GM18907 (cell line): ENCODE data around the gene FBXW8.

Source experiments
- ATAC-seq: cut with Tn5 transposase; IDR thresholded peaks from one replicate; pipeline ENCODE4 v1.9.1; 2021; ENCODE audit warnings: mild to moderate bottlenecking, moderate library complexity; ENCODE audit not compliant: unreplicated experiment

The FBXW8 gene

GRCh38 chr12:116954710-116955381 is 44.1 kb downstream of the FBXW8 start:
- ATAC-seq, result no peak

GRCh38 chr12:116955382-116956021 is 44.8 kb downstream of the FBXW8 start:
- no peak for ATAC-seq

GRCh38 chr12:116958402-116959197 is 47.9 kb downstream of the FBXW8 start:
- ATAC-seq, result no peak

- ATAC-seq, result no peak
Measured at GRCh38 chr12:116959198-116959460, 48.4 kb downstream of the FBXW8 start.

GRCh38 chr12:116959845-116960514 is 49.2 kb downstream of the FBXW8 start:
- peak; percentile 97 for ATAC-seq

- no peak for ATAC-seq
Measured at GRCh38 chr12:116962197-116962596, 51.4 kb downstream of the FBXW8 start.

- no peak for ATAC-seq
Measured at GRCh38 chr12:116962783-116963356, 52.1 kb downstream of the FBXW8 start.

- no peak for ATAC-seq
Measured at GRCh38 chr12:116964054-116965050, 53.6 kb downstream of the FBXW8 start.

- no peak for ATAC-seq
Measured at GRCh38 chr12:116968986-116969385, 58.2 kb downstream of the FBXW8 start.

GRCh38 chr12:116969615-116970585 is 59.1 kb downstream of the FBXW8 start:
- ATAC-seq, result no peak

GRCh38 chr12:116971222-116971621 is 60.5 kb downstream of the FBXW8 start:
- no peak for ATAC-seq

GRCh38 chr12:116975779-116976393 is 65.1 kb downstream of the FBXW8 start:
- ATAC-seq, result no peak

- ATAC-seq, result no peak
Measured at GRCh38 chr12:116977465-116978380, 67.0 kb downstream of the FBXW8 start.

GRCh38 chr12:116978791-116979508 is 68.2 kb downstream of the FBXW8 start:
- no peak for ATAC-seq

- ATAC-seq, result no peak
Measured at GRCh38 chr12:116980083-116980482, 69.3 kb downstream of the FBXW8 start.

- ATAC-seq, result no peak
Measured at GRCh38 chr12:116982791-116983411, 72.2 kb downstream of the FBXW8 start.
